ENCODE measurements around the gene TRMT44. TPM values are rescaled to one million over a fixed set of nuclear protein-coding genes. Genes with fewer than 3 reads are reported as not detected.

TRMT44 gene
- polyA plus RNA-seq, 1 donor (not counting 4 experiments of a cell fraction or from before 2014, with no cell fraction given) = 8.8 TPM

DNA sequence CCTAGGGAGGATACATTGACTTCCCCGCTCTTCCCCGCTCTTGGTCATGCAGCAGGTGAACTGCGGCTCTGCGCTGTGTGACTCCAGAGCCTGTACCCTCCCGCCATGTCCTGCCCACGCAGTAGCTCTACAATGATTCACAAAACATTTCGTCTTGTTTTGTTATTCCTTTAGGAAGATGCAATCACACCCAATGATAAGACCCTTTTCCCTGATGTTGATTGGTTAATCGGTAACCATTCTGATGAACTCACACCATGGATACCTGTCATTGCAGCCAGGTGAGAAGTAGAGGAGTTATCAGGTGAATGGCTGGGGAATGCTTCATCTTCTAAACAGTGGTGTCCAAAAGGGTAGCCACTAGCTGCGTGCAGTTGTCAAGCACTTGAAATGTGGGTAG is 23.2 kb downstream of the TRMT44 start:
- TF ChIP-seq, protein P1, sequence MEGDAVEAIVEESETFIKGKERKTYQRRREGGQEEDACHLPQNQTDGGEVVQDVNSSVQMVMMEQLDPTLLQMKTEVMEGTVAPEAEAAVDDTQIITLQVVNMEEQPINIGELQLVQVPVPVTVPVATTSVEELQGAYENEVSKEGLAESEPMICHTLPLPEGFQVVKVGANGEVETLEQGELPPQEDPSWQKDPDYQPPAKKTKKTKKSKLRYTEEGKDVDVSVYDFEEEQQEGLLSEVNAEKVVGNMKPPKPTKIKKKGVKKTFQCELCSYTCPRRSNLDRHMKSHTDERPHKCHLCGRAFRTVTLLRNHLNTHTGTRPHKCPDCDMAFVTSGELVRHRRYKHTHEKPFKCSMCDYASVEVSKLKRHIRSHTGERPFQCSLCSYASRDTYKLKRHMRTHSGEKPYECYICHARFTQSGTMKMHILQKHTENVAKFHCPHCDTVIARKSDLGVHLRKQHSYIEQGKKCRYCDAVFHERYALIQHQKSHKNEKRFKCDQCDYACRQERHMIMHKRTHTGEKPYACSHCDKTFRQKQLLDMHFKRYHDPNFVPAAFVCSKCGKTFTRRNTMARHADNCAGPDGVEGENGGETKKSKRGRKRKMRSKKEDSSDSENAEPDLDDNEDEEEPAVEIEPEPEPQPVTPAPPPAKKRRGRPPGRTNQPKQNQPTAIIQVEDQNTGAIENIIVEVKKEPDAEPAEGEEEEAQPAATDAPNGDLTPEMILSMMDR (optimal IDR thresholded peaks at IDR 0.05 in 1 of 3, IDR thresholded peaks at IDR 0.05 in 1 of 3, conservative IDR thresholded peaks at IDR 0.05 in 1 of 3; ENCODE audit: extremely low read depth in 1 of 3, insufficient read depth in 2 of 3, low read length in 3 of 3) = no peak
- TF ChIP-seq EZH2 (IDR thresholded peaks at IDR 0.05; ENCODE audit: low read length) = no peak
- Histone ChIP-seq H3K27me3 (ENCODE audit: control insufficient read depth, extremely low read depth, insufficient read depth, low read length) (no peaks in the 10 kb centered on the region), H3K9me1 (ENCODE audit: control insufficient read depth, extremely low read depth, insufficient read depth, low read length) (no peaks in the 10 kb centered on the region), H3K36me3 (ENCODE audit: control insufficient read depth in 2 of 2, extremely low read depth in 1 of 2, insufficient read depth in 2 of 2, low read length in 2 of 2) (peaks cover 20 to 26% of the 10 kb centered on the region in 2 experiments), H3K9me3 (ENCODE audit: control insufficient read depth, low read depth, low read length) (no peaks in the 10 kb centered on the region), H3K4me3 (ENCODE audit: control insufficient read depth in 2 of 3, extremely low read depth in 1 of 3, insufficient read depth in 2 of 3, low read depth in 1 of 3, low read length in 3 of 3) (no peak overlapping the region), H3K4me2 (ENCODE audit: control insufficient read depth, extremely low read depth, insufficient read depth, low read depth, low read length) (no peak overlapping the region), H2AFZ (ENCODE audit: control insufficient read depth, low read length) (no peak overlapping the region), H4K20me1 (ENCODE audit: control insufficient read depth, extremely low read depth, insufficient read depth, low read length) (no peaks in the 10 kb centered on the region), H3K27ac (ENCODE audit: control insufficient read depth, insufficient read depth, low read length) (no peak overlapping the region), H3K4me1 (ENCODE audit: control insufficient read depth, extremely low read depth, insufficient read depth, low read length) (no peaks in the 10 kb centered on the region), H3K79me2 (ENCODE audit: control insufficient read depth, insufficient read depth, low read length) (no peaks in the 10 kb centered on the region), H3K9ac (ENCODE audit: control insufficient read depth, extremely low read depth, insufficient read depth, low read length) (no peak overlapping the region)
- dilution Hi-C loops (cut with MboI; ENCODE audit: extremely low pct_ligation_motif_present, low sequenced_read_pairs) = no loop called here
- FAIRE-seq = no peak
- DNase-seq (ENCODE audit: low read depth, low spot score) = no peak

DNA sequence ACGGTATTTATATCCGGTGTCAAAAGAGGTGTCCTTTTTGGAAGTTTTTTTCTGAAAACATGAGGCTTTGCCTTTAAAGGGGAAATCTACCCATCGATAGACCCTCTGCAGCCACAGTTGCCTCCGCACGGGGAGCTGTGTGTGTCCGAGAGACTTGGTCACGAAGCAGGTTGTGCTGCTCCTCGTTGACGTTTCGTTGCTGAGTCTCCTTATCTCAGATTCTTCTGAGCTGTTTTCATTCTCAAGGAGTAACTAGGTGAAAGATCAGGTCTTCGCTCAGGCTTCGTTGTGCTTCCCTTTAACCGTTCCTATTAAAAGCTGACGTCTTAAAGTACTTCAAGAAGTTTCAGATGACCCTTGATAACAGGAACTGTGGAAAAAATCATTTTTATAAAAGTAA is 23.8 kb downstream of the TRMT44 start:
- TF ChIP-seq EZH2 (IDR thresholded peaks at IDR 0.05; ENCODE audit: low read length) = no peak
- TF ChIP-seq, protein P1 (optimal IDR thresholded peaks at IDR 0.05 in 1 of 3, IDR thresholded peaks at IDR 0.05 in 1 of 3, conservative IDR thresholded peaks at IDR 0.05 in 1 of 3; ENCODE audit: extremely low read depth in 1 of 3, insufficient read depth in 2 of 3, low read length in 3 of 3) = no peak
- no peaks in the 10 kb centered on the region for H3K4me1 ChIP-seq (ENCODE audit: control insufficient read depth, extremely low read depth, insufficient read depth, low read length)
- no peaks in the 10 kb centered on the region for H3K9me3 ChIP-seq (ENCODE audit: control insufficient read depth, low read depth, low read length)
- no peak overlapping the region for H3K4me3 ChIP-seq (ENCODE audit: control insufficient read depth in 2 of 3, extremely low read depth in 1 of 3, insufficient read depth in 2 of 3, low read depth in 1 of 3, low read length in 3 of 3)
- no peak overlapping the region for H2AFZ ChIP-seq (ENCODE audit: control insufficient read depth, low read length)
- H3K27me3 ChIP-seq (ENCODE audit: control insufficient read depth, extremely low read depth, insufficient read depth, low read length) = no peaks in the 10 kb centered on the region
- H4K20me1 ChIP-seq (ENCODE audit: control insufficient read depth, extremely low read depth, insufficient read depth, low read length) = no peaks in the 10 kb centered on the region
- DNase-seq (ENCODE audit: low read depth, low spot score) = no peak
- no peak for FAIRE-seq
- dilution Hi-C loops (cut with MboI; ENCODE audit: extremely low pct_ligation_motif_present, low sequenced_read_pairs) = no loop called here
- H3K36me3 ChIP-seq (ENCODE audit: control insufficient read depth in 2 of 2, extremely low read depth in 1 of 2, insufficient read depth in 2 of 2, low read length in 2 of 2) = peaks cover 20 to 23% of the 10 kb centered on the region in 2 experiments
- H3K27ac ChIP-seq (ENCODE audit: control insufficient read depth, insufficient read depth, low read length) = no peak overlapping the region
- no peak overlapping the region for H3K9ac ChIP-seq (ENCODE audit: control insufficient read depth, extremely low read depth, insufficient read depth, low read length)
- H3K79me2 ChIP-seq (ENCODE audit: control insufficient read depth, insufficient read depth, low read length) = no peaks in the 10 kb centered on the region
- H3K4me2 ChIP-seq (ENCODE audit: control insufficient read depth, extremely low read depth, insufficient read depth, low read depth, low read length) = no peak overlapping the region
- H3K9me1 ChIP-seq (ENCODE audit: control insufficient read depth, extremely low read depth, insufficient read depth, low read length) = no peaks in the 10 kb centered on the region
